Trophoblast cell (in vitro differentiated cells and primary cell): ENCODE data around the gene PIMREG.

Experiments used
- DNase-seq, 2 donors: peaks; one replicate each; pipeline ENCODE4 v3.0.0-alpha.2; 2016
- H2AFZ ChIP-seq: 2 replicates; pipeline ENCODE4 v1.6.1; 2013; ENCODE audit warnings: low read length, moderate library complexity, mild to moderate bottlenecking; ENCODE audit not compliant: insufficient read depth, poor library complexity
- H2AK5ac ChIP-seq: 2 replicates; pipeline ENCODE4 v1.6.1; 2013; ENCODE audit warnings: mild to moderate bottlenecking, low read length
- H2BK120ac ChIP-seq: 2 replicates; pipeline ENCODE4 v1.6.1; 2013; ENCODE audit warnings: low read length, mild to moderate bottlenecking, moderate library complexity; ENCODE audit not compliant: insufficient read depth, poor library complexity
- H2BK12ac ChIP-seq: 2 replicates; pipeline ENCODE4 v1.6.1; 2013; ENCODE audit warnings: mild to moderate bottlenecking, low read length, moderate library complexity
- H2BK5ac ChIP-seq: 2 replicates; pipeline ENCODE4 v1.6.1; 2013; ENCODE audit warnings: low read length, low read depth, moderate library complexity, mild to moderate bottlenecking; ENCODE audit not compliant: poor library complexity
- H3K14ac ChIP-seq: 2 replicates; pipeline ENCODE4 v1.6.1; 2013; ENCODE audit warnings: mild to moderate bottlenecking, low read length
- H3K18ac ChIP-seq: 2 replicates; pipeline ENCODE4 v1.6.1; 2013; ENCODE audit warnings: mild to moderate bottlenecking, low read length
- H3K23ac ChIP-seq: 2 replicates; pipeline ENCODE4 v1.6.1; 2013; ENCODE audit warnings: low read length
- H3K27ac ChIP-seq: 2 replicates; pipeline ENCODE4 v1.5.1; 2013; ENCODE audit warnings: low read depth, mild to moderate bottlenecking, inconsistent platforms, low read length, moderate library complexity
- H3K27me3 ChIP-seq: 2 replicates; pipeline ENCODE4 v1.6.1; 2013; ENCODE audit warnings: inconsistent platforms, mild to moderate bottlenecking, low read length, moderate library complexity; ENCODE audit not compliant: insufficient read depth
- H3K36me3 ChIP-seq, 2 experiments: 1 replicate in 1 of 2; 2 replicates in 1 of 2; pipeline ENCODE4 v1.6.1; 2013; ENCODE audit warnings: low read length in 2 of 2, mild to moderate bottlenecking in 2 of 2, moderate library complexity in 1 of 2; ENCODE audit not compliant: insufficient read depth in 2 of 2, control insufficient read depth in 1 of 2
- H3K4ac ChIP-seq: 2 replicates; pipeline ENCODE4 v1.6.1; 2013; ENCODE audit warnings: low read depth, mild to moderate bottlenecking, low read length, moderate library complexity
- H3K4me1 ChIP-seq, 2 experiments: 1 replicate in 1 of 2; 2 replicates in 1 of 2; pipeline ENCODE4 v1.6.1; 2013; ENCODE audit warnings: low read length in 2 of 2, mild to moderate bottlenecking in 2 of 2, moderate library complexity in 1 of 2; ENCODE audit not compliant: insufficient read depth in 2 of 2, control insufficient read depth in 1 of 2
- H3K4me2 ChIP-seq: 2 replicates; pipeline ENCODE4 v1.6.1; 2013; ENCODE audit warnings: inconsistent platforms, mild to moderate bottlenecking, low read length, moderate library complexity
- H3K4me3 ChIP-seq: 2 replicates; pipeline ENCODE4 v1.5.1; 2013; ENCODE audit warnings: mild to moderate bottlenecking, low read depth, low read length, inconsistent platforms
- H3K79me1 ChIP-seq: one replicate; pipeline ENCODE4 v1.6.1; 2013; ENCODE audit warnings: low read length
- H3K79me2 ChIP-seq: 2 replicates; pipeline ENCODE4 v1.6.1; 2013; ENCODE audit warnings: low read length, mild to moderate bottlenecking; ENCODE audit not compliant: control insufficient read depth, insufficient read depth, poor library complexity
- H3K9ac ChIP-seq: 2 replicates; pipeline ENCODE4 v1.6.1; 2013; ENCODE audit warnings: mild to moderate bottlenecking, low read length
- H3K9me3 ChIP-seq: 2 replicates; pipeline ENCODE4 v1.6.1; 2013; ENCODE audit warnings: low read depth, mild to moderate bottlenecking, control low read depth, inconsistent platforms, low read length; ENCODE audit not compliant: insufficient read depth
- H4K12ac ChIP-seq: 2 replicates; pipeline ENCODE4 v1.6.1; 2013; ENCODE audit warnings: low read depth, mild to moderate bottlenecking, low read length, moderate library complexity
- H4K8ac ChIP-seq: 2 replicates; pipeline ENCODE4 v1.6.1; 2013; ENCODE audit warnings: low read depth, mild to moderate bottlenecking, low read length, moderate library complexity
- H4K91ac ChIP-seq: one replicate; pipeline ENCODE4 v1.6.1; 2013; ENCODE audit warnings: low read depth, mild to moderate bottlenecking, low read length, moderate library complexity
- WGBS: extraction: QIAGEN DNeasy Blood & Tissue Kit; methylation state at CpG from one replicate; pipeline ENCODE4 v1.1.7; 2013; ENCODE audit warnings: missing lambda C conversion rate; ENCODE audit not compliant: insufficient read length, insufficient coverage; ENCODE audit errors: extremely low coverage; 5-methylcytosine and 5-hydroxymethylcytosine counted together

The PIMREG gene

GRCh38 chr17:6408735-6409134, 35.5 kb upstream of the PIMREG start:
- no peak for DNase-seq
- Histone ChIP-seq H3K79me2 (no peaks in the 10 kb centered on the region), H2AK5ac (no peak overlapping the region), H2BK12ac (no peak overlapping the region), H4K91ac (no peak overlapping the region), H3K9me3 (no peaks in the 10 kb centered on the region), H4K12ac (no peak overlapping the region), H3K79me1 (no peaks in the 10 kb centered on the region), H3K36me3 (no peaks in the 10 kb centered on the region), H3K4me3 (no peak overlapping the region), H4K8ac (no peak overlapping the region), H3K18ac (no peak overlapping the region), H2BK120ac (no peak overlapping the region), H2BK5ac (no peak overlapping the region), H3K4me2 (no peak overlapping the region), H2AFZ (no peak overlapping the region), H3K27ac (no peak overlapping the region), H3K14ac (no peak overlapping the region), H3K4ac (no peak overlapping the region), H3K4me1 (peaks cover 0 to 6% of the 10 kb centered on the region in 2 experiments), H3K27me3 (no peaks in the 10 kb centered on the region), H3K23ac (no peak overlapping the region), H3K9ac (no peak overlapping the region)
- WGBS = no CpG with 5 or more reads among the region's 10 CpGs

GRCh38 chr17:6413065-6413464, 31.2 kb upstream of the PIMREG start:
- Histone ChIP-seq H2BK5ac (no peak overlapping the region), H3K79me1 (no peaks in the 10 kb centered on the region), H4K8ac (no peak overlapping the region), H3K79me2 (no peaks in the 10 kb centered on the region), H2AFZ (no peak overlapping the region), H2BK120ac (no peak overlapping the region), H3K9ac (no peak overlapping the region), H3K9me3 (no peaks in the 10 kb centered on the region), H3K4me3 (no peak overlapping the region), H3K4me2 (no peak overlapping the region), H2BK12ac (no peak overlapping the region), H3K4me1 (peaks cover 0 to 6% of the 10 kb centered on the region in 2 experiments), H3K14ac (no peak overlapping the region), H3K18ac (no peak overlapping the region), H3K4ac (no peak overlapping the region), H4K12ac (no peak overlapping the region), H3K27ac (no peak overlapping the region), H3K23ac (no peak overlapping the region), H3K36me3 (no peaks in the 10 kb centered on the region), H2AK5ac (no peak overlapping the region), H3K27me3 (no peaks in the 10 kb centered on the region), H4K91ac (no peak overlapping the region)
- WGBS = no CpG with 5 or more reads among the region's 1 CpG
- peak in 1 of 2 donors; percentile 50 for DNase-seq

- Histone ChIP-seq H2AK5ac (no peak overlapping the region), H4K8ac (no peak overlapping the region), H2BK12ac (no peak overlapping the region), H3K79me2 (no peaks in the 10 kb centered on the region), H3K4me3 (no peak overlapping the region), H3K23ac (no peak overlapping the region), H3K27me3 (no peaks in the 10 kb centered on the region), H3K9ac (no peak overlapping the region), H3K79me1 (no peaks in the 10 kb centered on the region), H3K4me2 (no peak overlapping the region), H2AFZ (no peak overlapping the region), H3K4ac (no peak overlapping the region), H2BK5ac (no peak overlapping the region), H3K4me1 (peaks cover 0 to 6% of the 10 kb centered on the region in 2 experiments), H3K27ac (no peak overlapping the region), H3K36me3 (no peaks in the 10 kb centered on the region), H2BK120ac (no peak overlapping the region), H3K14ac (no peak overlapping the region), H4K12ac (no peak overlapping the region), H3K9me3 (peaks cover 2% of the 10 kb centered on the region), H3K18ac (no peak overlapping the region), H4K91ac (no peak overlapping the region)
- no CpG with 5 or more reads among the region's 8 CpGs for WGBS
- no peak for DNase-seq
These were observed 28.6 kb upstream of the PIMREG start for GRCh38 chr17:6415616-6416015.

- Histone ChIP-seq H2BK5ac (no peak overlapping the region), H3K27me3 (no peaks in the 10 kb centered on the region), H3K4me3 (no peak overlapping the region), H3K9ac (no peak overlapping the region), H4K8ac (no peak overlapping the region), H4K12ac (no peak overlapping the region), H2BK120ac (no peak overlapping the region), H3K4me2 (no peak overlapping the region), H3K23ac (no peak overlapping the region), H4K91ac (no peak overlapping the region), H2BK12ac (no peak overlapping the region), H3K4me1 (no peaks in the 10 kb centered on the region), H2AFZ (no peak overlapping the region), H3K9me3 (peaks cover 2% of the 10 kb centered on the region), H3K18ac (no peak overlapping the region), H3K36me3 (no peaks in the 10 kb centered on the region), H2AK5ac (no peak overlapping the region), H3K4ac (no peak overlapping the region), H3K27ac (no peak overlapping the region), H3K14ac (no peak overlapping the region), H3K79me1 (no peaks in the 10 kb centered on the region), H3K79me2 (no peaks in the 10 kb centered on the region)
- no CpG with 5 or more reads among the region's 13 CpGs for WGBS
- no peak for DNase-seq
These were observed 24.0 kb upstream of the PIMREG start for GRCh38 chr17:6420173-6420641.
